Keratinocyte (primary cell): ENCODE data around the gene LY86.

Experiments used
- EZH2 ChIP-seq: IDR thresholded peaks from one replicate; pipeline ENCODE4 v1.6.1; 2012; ENCODE audit warnings: inconsistent platforms, mild to moderate bottlenecking, low read length, moderate library complexity
- TF ChIP-seq, protein P1 (sequence below), 3 experiments: IDR thresholded peaks in 1 of 3; conservative IDR thresholded peaks in 1 of 3; optimal IDR thresholded peaks in 1 of 3; 2 replicates in 2 of 3; 3 replicates in 1 of 3; pipeline versions ENCODE3 to v1.5.1; 2011; ENCODE audit warnings: low read length in 3 of 3, mild to moderate bottlenecking in 3 of 3, moderate library complexity in 2 of 3, control low read depth in 1 of 3, inconsistent platforms in 1 of 3; ENCODE audit not compliant: insufficient read depth in 2 of 3; ENCODE audit errors: extremely low read depth in 1 of 3

DNA sequence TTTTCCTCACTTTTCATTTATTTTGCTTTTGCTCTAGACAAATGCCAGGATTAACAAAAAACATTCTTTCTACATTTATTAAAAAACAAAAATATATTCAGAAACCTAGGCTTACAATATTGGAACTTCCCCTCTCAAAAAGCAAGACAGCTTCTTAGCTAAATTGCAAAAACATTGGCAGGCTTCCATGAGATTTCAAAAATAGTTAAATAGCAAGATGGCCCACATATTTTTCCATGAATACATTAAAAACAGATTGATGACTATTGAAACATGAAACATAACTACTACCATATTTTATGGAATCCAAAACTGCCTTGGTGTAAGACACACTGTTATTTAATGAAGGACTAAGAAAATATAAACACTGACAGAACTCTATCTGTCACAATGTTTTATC is 92.0 kb downstream of the LY86 start:
- TF ChIP-seq, protein P1, sequence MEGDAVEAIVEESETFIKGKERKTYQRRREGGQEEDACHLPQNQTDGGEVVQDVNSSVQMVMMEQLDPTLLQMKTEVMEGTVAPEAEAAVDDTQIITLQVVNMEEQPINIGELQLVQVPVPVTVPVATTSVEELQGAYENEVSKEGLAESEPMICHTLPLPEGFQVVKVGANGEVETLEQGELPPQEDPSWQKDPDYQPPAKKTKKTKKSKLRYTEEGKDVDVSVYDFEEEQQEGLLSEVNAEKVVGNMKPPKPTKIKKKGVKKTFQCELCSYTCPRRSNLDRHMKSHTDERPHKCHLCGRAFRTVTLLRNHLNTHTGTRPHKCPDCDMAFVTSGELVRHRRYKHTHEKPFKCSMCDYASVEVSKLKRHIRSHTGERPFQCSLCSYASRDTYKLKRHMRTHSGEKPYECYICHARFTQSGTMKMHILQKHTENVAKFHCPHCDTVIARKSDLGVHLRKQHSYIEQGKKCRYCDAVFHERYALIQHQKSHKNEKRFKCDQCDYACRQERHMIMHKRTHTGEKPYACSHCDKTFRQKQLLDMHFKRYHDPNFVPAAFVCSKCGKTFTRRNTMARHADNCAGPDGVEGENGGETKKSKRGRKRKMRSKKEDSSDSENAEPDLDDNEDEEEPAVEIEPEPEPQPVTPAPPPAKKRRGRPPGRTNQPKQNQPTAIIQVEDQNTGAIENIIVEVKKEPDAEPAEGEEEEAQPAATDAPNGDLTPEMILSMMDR (optimal IDR thresholded peaks at IDR 0.05 in 1 of 3, IDR thresholded peaks at IDR 0.05 in 1 of 3, conservative IDR thresholded peaks at IDR 0.05 in 1 of 3; ENCODE audit: extremely low read depth in 1 of 3, insufficient read depth in 2 of 3, low read length in 3 of 3), result no peak
- TF ChIP-seq EZH2, result no peak
